Lung (tissue), 12 donors: ENCODE measurements around the gene KDM1B. TPM values are rescaled to one million over a fixed set of nuclear protein-coding genes. Genes with fewer than 3 reads are reported as not detected.
"Not testable (repeated sequence)": the region's sequence is repeated elsewhere in the genome, so short reads cannot be mapped to it uniquely, and the experiment has no call there.

Experiments used
- ATAC-seq: fragments of 200-7000 bp; cut with Tn5 transposase; one replicate; pipeline ENCODE4 v1.9.1; 2020; ENCODE audit warnings: moderate number of reproducible peaks; ENCODE audit not compliant: insufficient read depth, low FRiP score
- DNase-seq, 3 donors: peaks; one replicate each; pipeline ENCODE4 v3.0.0-alpha.2; 2013 to 2017
- H3K27ac ChIP-seq, 2 donors: one replicate each; pipeline ENCODE4 v1.5.1; 2013; ENCODE audit warnings: mild to moderate bottlenecking in 2 of 2, moderate library complexity in 2 of 2, control low read depth in 1 of 2, inconsistent platforms in 1 of 2, low read depth in 1 of 2, low read length in 1 of 2
- H3K27me3 ChIP-seq, 3 donors: one replicate each; pipeline ENCODE4 v1.5.1; 2013; ENCODE audit warnings: low read length in 2 of 3; ENCODE audit not compliant: control insufficient read depth in 3 of 3, insufficient read depth in 3 of 3
- H3K36me3 ChIP-seq, 4 donors: one replicate each; pipeline ENCODE4 v1.5.1; 2013; ENCODE audit warnings: low read length in 4 of 4, mild to moderate bottlenecking in 1 of 4, moderate library complexity in 1 of 4; ENCODE audit not compliant: control insufficient read depth in 4 of 4, insufficient read depth in 4 of 4
- H3K4me1 ChIP-seq, 5 donors: one replicate each; pipeline ENCODE4 v1.5.1; 2013; ENCODE audit warnings: low read length in 5 of 5, mild to moderate bottlenecking in 2 of 5, moderate library complexity in 1 of 5; ENCODE audit not compliant: control insufficient read depth in 5 of 5, insufficient read depth in 5 of 5
- H3K4me3 ChIP-seq: one replicate; pipeline ENCODE4 v1.5.1; 2013; ENCODE audit warnings: mild to moderate bottlenecking, control low read depth, moderate library complexity
- H3K9ac ChIP-seq, 2 donors: one replicate each; pipeline ENCODE4 v1.5.1; 2013; ENCODE audit warnings: low read length in 2 of 2, control low read depth in 1 of 2; ENCODE audit not compliant: insufficient read depth in 1 of 2
- H3K9me3 ChIP-seq, 4 donors: one replicate each; pipeline ENCODE4 v1.5.1; 2013; ENCODE audit warnings: low read length in 3 of 4, mild to moderate bottlenecking in 1 of 4, moderate library complexity in 1 of 4; ENCODE audit not compliant: control insufficient read depth in 4 of 4, insufficient read depth in 3 of 4
- WGBS, 2 donors: extraction: QIAGEN DNeasy Blood & Tissue Kit; methylation state at CpG; one replicate each; pipeline ENCODE4 v1.1.7; 2013; 5-methylcytosine and 5-hydroxymethylcytosine counted together
- polyA plus RNA-seq, 2 donors: library from polyadenylated mRNA; stranded (reverse); fragments of 200-250 nt; gene quantifications; one replicate each; pipeline ENCODE4 v1.2.1, GENCODE V29; 2013
- total RNA-seq, 2 donors: library from RNA; depleted of rRNA in 1 of 2; stranded (reverse); fragments of >200 nt in 1 of 2; gene quantifications; one replicate each; pipeline ENCODE4 v1.2.1, GENCODE V29; 2014 to 2021
- TF ChIP-seq, protein P1 (sequence below): IDR thresholded peaks from 2 replicates; pipeline ENCODE4 v1.5.1; 2012; ENCODE audit warnings: mild to moderate bottlenecking; ENCODE audit errors: control extremely low read depth, extremely low read depth
- donor health status: control.
- donor health status: control.
- donor health status: Bipolar disorder and iron deficiency.
- donor health status: healthy.
- donor health status: DM: yes; HTN: yes; CAD: no.

The KDM1B gene
- total and polyA plus RNA-seq, 4 donors = 4.1 to 26.4 (median 19.6) TPM

DNA sequence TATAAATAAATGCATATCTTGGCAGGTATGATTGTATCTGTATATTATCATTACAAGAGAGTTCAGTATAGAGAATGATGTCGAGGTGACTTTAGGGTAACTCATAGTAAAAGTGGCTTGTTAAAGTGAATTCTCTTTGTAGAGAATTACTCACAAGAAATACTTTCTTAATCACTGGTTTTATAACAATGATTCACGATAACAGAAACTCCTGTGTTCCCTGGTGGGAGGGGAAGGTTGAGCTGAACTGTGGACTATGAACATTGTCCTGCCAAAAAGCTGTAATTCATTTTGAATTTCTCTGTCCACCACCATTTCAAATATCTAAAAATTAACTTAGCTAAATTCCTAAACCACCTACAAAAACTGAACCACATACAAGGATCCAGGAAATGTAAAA, 8.1 kb upstream of the KDM1B start:
- no peak for ATAC-seq
- Histone ChIP-seq H3K36me3 (peaks cover 7 to 13% (median 9%) of the 10 kb centered on the region in 4 donors), H3K27me3 (no peaks in the 10 kb centered on the region), H3K27ac (no peak overlapping the region), H3K9ac (no peak overlapping the region), H3K9me3 (no peaks in the 10 kb centered on the region), H3K4me1 (peaks cover 0 to 3% (median 0%) of the 10 kb centered on the region in 5 donors), H3K4me3 (no peak overlapping the region)
- 89 to 95% methylated on average over 2 of the region's 2 CpGs for WGBS, 2 donors
- DNase-seq = no peak
- TF ChIP-seq, protein P1, sequence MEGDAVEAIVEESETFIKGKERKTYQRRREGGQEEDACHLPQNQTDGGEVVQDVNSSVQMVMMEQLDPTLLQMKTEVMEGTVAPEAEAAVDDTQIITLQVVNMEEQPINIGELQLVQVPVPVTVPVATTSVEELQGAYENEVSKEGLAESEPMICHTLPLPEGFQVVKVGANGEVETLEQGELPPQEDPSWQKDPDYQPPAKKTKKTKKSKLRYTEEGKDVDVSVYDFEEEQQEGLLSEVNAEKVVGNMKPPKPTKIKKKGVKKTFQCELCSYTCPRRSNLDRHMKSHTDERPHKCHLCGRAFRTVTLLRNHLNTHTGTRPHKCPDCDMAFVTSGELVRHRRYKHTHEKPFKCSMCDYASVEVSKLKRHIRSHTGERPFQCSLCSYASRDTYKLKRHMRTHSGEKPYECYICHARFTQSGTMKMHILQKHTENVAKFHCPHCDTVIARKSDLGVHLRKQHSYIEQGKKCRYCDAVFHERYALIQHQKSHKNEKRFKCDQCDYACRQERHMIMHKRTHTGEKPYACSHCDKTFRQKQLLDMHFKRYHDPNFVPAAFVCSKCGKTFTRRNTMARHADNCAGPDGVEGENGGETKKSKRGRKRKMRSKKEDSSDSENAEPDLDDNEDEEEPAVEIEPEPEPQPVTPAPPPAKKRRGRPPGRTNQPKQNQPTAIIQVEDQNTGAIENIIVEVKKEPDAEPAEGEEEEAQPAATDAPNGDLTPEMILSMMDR = no peak

DNA sequence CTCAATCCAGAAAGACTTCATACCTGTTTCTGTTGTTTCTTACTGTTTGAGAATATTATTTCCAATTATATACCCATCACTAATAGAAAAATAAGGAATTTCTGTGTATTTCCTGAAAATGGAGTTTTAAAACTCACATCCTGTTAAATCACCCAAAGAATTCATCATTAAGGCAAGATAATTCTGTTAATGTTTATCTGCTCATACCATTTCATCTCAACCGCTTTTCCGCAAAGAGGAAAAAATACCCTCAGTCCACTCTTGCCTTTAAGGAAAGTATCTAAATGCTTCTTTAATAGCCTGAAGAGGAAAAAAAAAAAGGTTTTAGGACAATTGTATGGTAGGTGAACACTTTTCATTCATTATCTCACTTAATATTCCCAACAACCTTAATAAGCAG, 7.6 kb upstream of the KDM1B start:
- no peaks in the 10 kb centered on the region for H3K27me3 ChIP-seq
- TF ChIP-seq, protein P1 = no peak
- ATAC-seq (no peak), DNase-seq (no peak)
- no peak overlapping the region for H3K27ac ChIP-seq
- 97 to 99% methylated on average over 2 of the region's 2 CpGs for WGBS, 2 donors
- H3K4me1 ChIP-seq = peaks cover 0 to 3% (median 0%) of the 10 kb centered on the region in 5 donors
- no peak overlapping the region for H3K9ac ChIP-seq
- no peak overlapping the region for H3K4me3 ChIP-seq
- no peaks in the 10 kb centered on the region for H3K9me3 ChIP-seq
- peaks cover 3 to 8% (median 6%) of the 10 kb centered on the region in 4 donors for H3K36me3 ChIP-seq

DNA sequence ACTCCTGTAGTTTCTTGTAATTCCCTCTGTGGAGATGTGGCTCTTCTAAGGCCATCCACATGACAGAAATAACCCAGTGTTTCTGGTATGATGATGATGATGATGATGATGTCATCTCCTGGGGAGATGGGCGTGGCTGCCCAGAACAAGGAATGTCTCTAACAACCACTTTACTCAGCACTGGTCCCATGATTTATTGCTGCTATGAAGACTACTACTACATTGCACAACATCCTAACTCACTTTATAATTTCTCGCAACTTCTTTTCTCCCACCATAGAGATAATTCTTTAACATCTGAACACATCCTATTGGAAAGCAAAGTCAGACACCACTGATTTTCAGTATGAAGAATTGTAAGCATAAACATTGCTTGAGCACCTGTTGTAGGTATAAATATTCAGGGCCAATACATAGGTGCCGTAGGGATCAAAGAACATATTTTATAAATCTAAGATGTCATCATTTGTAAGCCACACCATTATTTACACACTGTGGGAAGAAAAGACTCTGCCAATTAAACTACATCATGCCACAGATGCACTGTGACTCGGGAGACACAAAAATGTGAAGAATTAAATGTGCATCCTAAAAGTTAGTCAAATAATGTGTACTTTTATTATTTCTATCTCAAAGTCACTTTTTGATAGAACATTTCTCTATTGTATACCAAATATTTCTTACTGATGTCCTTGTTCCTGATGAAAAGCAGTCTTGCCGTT, 6.8 kb upstream of the KDM1B start:
- TF ChIP-seq, protein P1 = no peak
- Histone ChIP-seq H3K36me3 (peaks cover 0 to 4% (median under 1%) of the 10 kb centered on the region in 4 donors), H3K9ac (no peak overlapping the region), H3K4me1 (peaks cover 0 to 3% (median 2%) of the 10 kb centered on the region in 5 donors), H3K27ac (no peak overlapping the region), H3K9me3 (no peaks in the 10 kb centered on the region), H3K27me3 (no peaks in the 10 kb centered on the region), H3K4me3 (no peak overlapping the region)
- DNase-seq (no peak), ATAC-seq (no peak)
- 92 to 93% methylated on average over 5 of the region's 5 CpGs for WGBS, 2 donors

DNA sequence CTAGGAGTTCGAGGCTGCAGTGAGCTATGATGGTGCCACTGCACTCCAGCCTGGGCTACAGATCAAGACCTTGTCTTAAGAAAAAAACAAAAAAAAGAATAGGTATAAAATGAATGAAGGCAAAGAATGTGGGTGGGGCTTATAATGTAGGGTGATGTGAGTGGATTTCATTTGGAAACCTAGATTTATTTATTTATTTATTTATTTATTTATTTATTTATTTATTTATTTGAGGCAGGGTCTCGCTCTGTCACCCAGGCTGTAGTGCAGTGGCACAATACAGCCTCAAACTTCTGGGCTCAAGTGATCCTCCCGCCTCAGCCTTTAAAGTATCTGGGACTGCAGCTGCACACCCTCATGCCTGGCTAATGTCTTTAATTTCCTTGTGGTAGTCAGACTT, 3.8 kb upstream of the KDM1B start:
- H3K9ac ChIP-seq, DNase-seq, H3K4me3 ChIP-seq, H3K27me3 ChIP-seq, H3K36me3 ChIP-seq, ATAC-seq, H3K27ac ChIP-seq, H3K9me3 ChIP-seq: not testable (repeated sequence)
- H3K4me1 ChIP-seq = peaks cover 3 to 16% (median 5%) of the 10 kb centered on the region in 5 donors
- WGBS, 2 donors = 96% methylated on average over 3 of the region's 3 CpGs
